SK-N-SH (cell line): ENCODE results near the gene FGF4. TPM values are rescaled to one million over a fixed set of nuclear protein-coding genes. Genes with fewer than 3 reads are reported as not detected.

ENCODE experiments used
- CTCF ChIA-PET: fragments of 300-600, 350-600 bp; formaldehyde crosslinking; extraction: SDS; loops from one replicate; lab custom pipeline; 2021; lab: Yijun Ruan, JAX
- POLR2A ChIA-PET: fragments of 350-600 bp; sonication (Branson Sonifier 250); formaldehyde crosslinking; extraction: SDS; loops from one replicate; lab custom pipeline; 2020; ENCODE audit warnings: antibody characterized with exemption, inconsistent platforms; lab: Yijun Ruan, JAX
- DNase-seq: peaks from one replicate; pipeline ENCODE4 v3.0.0; 2012
- H2AFZ ChIP-seq: fragments of 200-600 bp; sonication (generic); 2 replicates; pipeline ENCODE4 v1.8.1; 2016; ENCODE audit warnings: antibody characterized with exemption, mild to moderate bottlenecking, low read depth
- H3F3A ChIP-seq: fragments of 200-600 bp; sonication (generic); replicated peaks from 2 replicates; pipeline ENCODE3; 2016; ENCODE audit warnings: antibody characterized with exemption, mild to moderate bottlenecking; ENCODE audit not compliant: insufficient read depth
- H3K27ac ChIP-seq, 2 experiments: fragments of 200-500 bp in 1 of 2; fragments of 200-600 bp in 1 of 2; sonication (Bioruptor generic) in 1 of 2; sonication (generic), shearing (Covaris generic) in 1 of 2; 2 replicates each; pipeline versions ENCODE4 v1.5.1 to v1.6.1; 2014 to 2016; ENCODE audit warnings: low read depth in 2 of 2, inconsistent platforms in 1 of 2, low read length in 1 of 2, mild to moderate bottlenecking in 1 of 2, mixed read lengths in 1 of 2
- H3K27me3 ChIP-seq: fragments of 200-600 bp; sonication (generic), shearing (Covaris generic); 2 replicates; pipeline ENCODE4 v1.6.1; 2016; ENCODE audit warnings: mixed run types; ENCODE audit not compliant: insufficient read depth
- H3K36me3 ChIP-seq, 2 experiments: fragments of 200-500 bp in 1 of 2; fragments of 200-600 bp in 1 of 2; sonication (Bioruptor generic) in 1 of 2; sonication (generic) in 1 of 2; replicated peaks in 1 of 2; 2 replicates each; pipeline versions ENCODE3 to v1.5.1; 2014 to 2016; ENCODE audit warnings: low read length in 1 of 2, mild to moderate bottlenecking in 1 of 2; ENCODE audit not compliant: insufficient read depth in 2 of 2, control insufficient read depth in 1 of 2
- H3K4me1 ChIP-seq, 2 experiments: fragments of 200-500 bp in 1 of 2; fragments of 200-600 bp in 1 of 2; sonication (Bioruptor generic) in 1 of 2; sonication (generic), shearing (Covaris generic) in 1 of 2; 2 replicates each; pipeline versions ENCODE4 v1.5.1 to v1.6.1; 2014 to 2016; ENCODE audit warnings: low read depth in 1 of 2, low read length in 1 of 2, mixed run types in 1 of 2; ENCODE audit not compliant: insufficient read depth in 2 of 2, control insufficient read depth in 1 of 2
- H3K4me2 ChIP-seq: fragments of 200-600 bp; sonication (generic), shearing (Covaris generic); 2 replicates; pipeline ENCODE4 v1.6.1; 2017; ENCODE audit warnings: mixed run types
- H3K4me3 ChIP-seq, 2 experiments: fragments of 200-500 bp in 1 of 2; fragments of 200-600 bp in 1 of 2; sonication (Bioruptor generic) in 1 of 2; sonication (generic), shearing (Covaris generic) in 1 of 2; 2 replicates each; pipeline versions ENCODE4 v1.5.1 to v1.8.1; 2014 to 2016; ENCODE audit warnings: low read depth in 2 of 2, inconsistent platforms in 1 of 2, low read length in 1 of 2, mild to moderate bottlenecking in 1 of 2, mixed read lengths in 1 of 2, moderate library complexity in 1 of 2
- H3K79me2 ChIP-seq: fragments of 200-600 bp; sonication (generic); 2 replicates; pipeline ENCODE4 v1.8.1; 2017; ENCODE audit warnings: mild to moderate bottlenecking; ENCODE audit not compliant: insufficient read depth
- H3K9ac ChIP-seq: fragments of 200-600 bp; sonication (generic); 2 replicates; pipeline ENCODE4 v1.6.1; 2017; ENCODE audit warnings: mixed run types
- H3K9me2 ChIP-seq: fragments of 200-600 bp; sonication (generic); 2 replicates; pipeline ENCODE4 v1.6.1; 2017; ENCODE audit warnings: mixed run types
- H3K9me3 ChIP-seq: fragments of 200-600 bp; sonication (generic); 2 replicates; pipeline ENCODE4 v1.6.1; 2017; ENCODE audit warnings: mixed run types, mild to moderate bottlenecking, moderate library complexity
- H4K20me1 ChIP-seq: fragments of 200-600 bp; sonication (generic); 2 replicates; pipeline ENCODE4 v1.6.1; 2017; ENCODE audit warnings: mild to moderate bottlenecking, mixed run types; ENCODE audit not compliant: insufficient read depth
- ELF1 ChIP-seq: IDR thresholded peaks from 2 replicates; pipeline ENCODE4 v1.4.0; 2012
- FOSL2 ChIP-seq: IDR thresholded peaks from 2 replicates; pipeline ENCODE4 v1.4.0; 2012; ENCODE audit warnings: low read depth, mild to moderate bottlenecking, moderate library complexity, borderline replicate concordance
- FOXJ3 ChIP-seq: sonication (generic); formaldehyde crosslinking; IDR thresholded peaks from 2 replicates; pipeline ENCODE4 v1.5.1; 2020; ENCODE audit warnings: mild to moderate bottlenecking, missing genetic modification reagents
- FOXM1 ChIP-seq: IDR thresholded peaks from 2 replicates; pipeline ENCODE4 v1.4.0; 2012; ENCODE audit warnings: low read depth, mild to moderate bottlenecking
- GABPA ChIP-seq: IDR thresholded peaks from 2 replicates; pipeline ENCODE4 v1.4.0; 2012; ENCODE audit warnings: low read depth, mild to moderate bottlenecking
- GATA2 ChIP-seq: sonication (generic); formaldehyde crosslinking; IDR thresholded peaks from 2 replicates; pipeline ENCODE4 v1.5.0; 2020; ENCODE audit warnings: mild to moderate bottlenecking, missing genetic modification reagents
- JUND ChIP-seq: IDR thresholded peaks from 2 replicates; pipeline ENCODE4 v1.4.0; 2012
- MXI1 ChIP-seq: IDR thresholded peaks from 2 replicates; pipeline ENCODE4 v1.6.1; 2012; ENCODE audit warnings: mild to moderate bottlenecking, low read depth, low read length, improper control_type of control experiment
- NFIC ChIP-seq: IDR thresholded peaks from 2 replicates; pipeline ENCODE4 v1.4.0; 2012; ENCODE audit warnings: borderline replicate concordance
- RAD21 ChIP-seq: IDR thresholded peaks from 2 replicates; pipeline ENCODE4 v1.6.1; 2012; ENCODE audit warnings: mild to moderate bottlenecking, low read length
- REST ChIP-seq: IDR thresholded peaks from 2 replicates; pipeline ENCODE4 v1.6.1; 2012; ENCODE audit warnings: mild to moderate bottlenecking, low read depth, low read length, moderate library complexity
- SIN3A ChIP-seq: IDR thresholded peaks from 2 replicates; pipeline ENCODE4 v1.6.1; 2012; ENCODE audit warnings: low read depth, mild to moderate bottlenecking, low read length, moderate library complexity, borderline replicate concordance
- TAF1 ChIP-seq: IDR thresholded peaks from 2 replicates; pipeline ENCODE4 v1.6.1; 2012; ENCODE audit warnings: low read depth, mild to moderate bottlenecking, low read length, moderate library complexity, borderline replicate concordance
- TCF12 ChIP-seq: IDR thresholded peaks from 2 replicates; pipeline ENCODE4 v1.4.0; 2012
- TEAD4 ChIP-seq: IDR thresholded peaks from 2 replicates; pipeline ENCODE4 v1.4.0; 2012; ENCODE audit warnings: mild to moderate bottlenecking, borderline replicate concordance; ENCODE audit not compliant: insufficient read depth
- USF2 ChIP-seq: fragments of 150-350 bp; IDR thresholded peaks from 2 replicates; pipeline ENCODE4 v1.6.1; 2017; ENCODE audit warnings: antibody characterized with exemption, low read length, low read depth, borderline replicate concordance
- YY1 ChIP-seq: IDR thresholded peaks from 2 replicates; pipeline ENCODE4 v1.4.0; 2012; ENCODE audit warnings: low read depth, mild to moderate bottlenecking
- ZBTB33 ChIP-seq: IDR thresholded peaks from 2 replicates; pipeline ENCODE4 v1.4.0; 2012; ENCODE audit warnings: low read depth, borderline replicate concordance
- WGBS: methylation state at CpG from one replicate; pipeline ENCODE4 v1.1.6; 2017; ENCODE audit warnings: low lambda C conversion rate; 5-methylcytosine and 5-hydroxymethylcytosine counted together
- polyA plus RNA-seq, 3 experiments: library from polyadenylated mRNA; depleted of rRNA; stranded (reverse); fragments of >200 nt; gene quantifications; 2 replicates each; pipeline ENCODE4 v1.2.3, GENCODE V29; 2012

The FGF4 gene
- polyA plus RNA-seq, 1 of the 3 experiments (the other 2 are of a cell fraction): not detected

GRCh38 chr11:69803022-69803421 is 27.9 kb upstream of the FGF4 start:
- no peaks in the 10 kb centered on the region for H3K9me2 ChIP-seq
- 40% methylated on average over 2 of the region's 2 CpGs for WGBS
- H3K4me3 ChIP-seq: no peak overlapping the region
- TF ChIP-seq FOXM1 (no peak), SIN3A (no peak), TAF1 (no peak), GATA2 (CRISPR knock-in tag) (no peak), FOSL2 (no peak), TCF12 (no peak), JUND (no peak), GABPA (no peak), REST (no peak), YY1 (no peak), ZBTB33 (no peak), RAD21 (no peak), FOXJ3 (CRISPR knock-in tag) (no peak), NFIC (no peak), MXI1 (no peak), TEAD4 (no peak), USF2 (no peak), ELF1 (no peak)
- no peak overlapping the region for H3K9ac ChIP-seq
- H3K27ac ChIP-seq: no peak overlapping the region
- no peaks in the 10 kb centered on the region for H3K9me3 ChIP-seq
- H2AFZ ChIP-seq: no peak overlapping the region
- ChIA-PET CTCF (no interaction called here), POLR2A (no interaction called here)
- H3K4me2 ChIP-seq: no peak overlapping the region
- no peak for DNase-seq
- no peaks in the 10 kb centered on the region for H4K20me1 ChIP-seq
- no peaks in the 10 kb centered on the region for H3K36me3 ChIP-seq
- no peaks in the 10 kb centered on the region for H3K79me2 ChIP-seq
- H3K27me3 ChIP-seq: no peaks in the 10 kb centered on the region
- H3K4me1 ChIP-seq: no peaks in the 10 kb centered on the region
- H3F3A ChIP-seq: no peaks in the 10 kb centered on the region
